ENCODE measurements around the gene FRY. TPM values are rescaled to one million over a fixed set of nuclear protein-coding genes. Genes with fewer than 3 reads are reported as not detected.

FRY gene
- total and polyA plus RNA-seq, 8 donors = 5.6 to 27.9 (median 21.1) TPM

DNA sequence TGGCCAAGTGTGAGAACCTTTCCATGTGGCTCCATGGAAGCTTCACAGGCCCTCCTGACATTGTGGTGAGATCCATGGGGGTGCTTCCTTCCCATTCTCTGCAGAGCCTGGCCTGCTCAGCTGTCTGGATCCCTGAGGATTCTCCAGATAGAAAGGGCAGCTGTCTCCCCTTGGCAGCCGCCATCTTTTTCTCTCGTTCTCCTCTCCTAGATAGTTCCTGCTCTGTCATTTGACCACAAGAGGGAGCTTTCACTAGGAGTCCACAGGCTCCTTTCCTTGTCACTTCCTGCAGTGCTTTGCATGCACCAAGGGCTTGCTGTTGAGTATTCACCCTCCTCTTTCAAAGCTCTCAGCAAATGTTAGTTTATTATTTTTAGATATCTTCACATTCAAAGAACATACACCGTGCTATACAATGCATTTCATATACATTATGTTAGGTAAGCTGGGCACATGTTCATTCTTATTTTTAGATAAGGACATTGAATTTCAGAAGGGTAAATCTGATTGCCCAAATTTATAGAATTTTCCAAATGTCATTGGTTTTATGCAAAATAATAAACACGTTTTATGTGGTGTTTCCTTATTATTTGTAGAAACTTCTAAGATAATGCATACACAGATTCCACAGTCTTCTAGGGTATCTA, 133.2 kb downstream of the FRY start:
- intact Hi-C loops (cut with DNase I) = no loop called here
- Histone ChIP-seq H3K9me3 (no peaks in the 10 kb centered on the region), H3K36me3 (peaks cover 0 to 3% (median 0%) of the 10 kb centered on the region in 3 donors), H3K27ac (no peak overlapping the region), H3K27me3 (no peaks in the 10 kb centered on the region), H3K4me1 (peaks cover 0 to 2% (median 0%) of the 10 kb centered on the region in 3 donors), H3K4me3 (no peak overlapping the region)
- ATAC-seq (peak; percentile 63 to 87 (median 78)), DNase-seq (peak in 1 of 6 donors; percentile 21), FAIRE-seq (no peak)
- TF ChIP-seq, protein P1, sequence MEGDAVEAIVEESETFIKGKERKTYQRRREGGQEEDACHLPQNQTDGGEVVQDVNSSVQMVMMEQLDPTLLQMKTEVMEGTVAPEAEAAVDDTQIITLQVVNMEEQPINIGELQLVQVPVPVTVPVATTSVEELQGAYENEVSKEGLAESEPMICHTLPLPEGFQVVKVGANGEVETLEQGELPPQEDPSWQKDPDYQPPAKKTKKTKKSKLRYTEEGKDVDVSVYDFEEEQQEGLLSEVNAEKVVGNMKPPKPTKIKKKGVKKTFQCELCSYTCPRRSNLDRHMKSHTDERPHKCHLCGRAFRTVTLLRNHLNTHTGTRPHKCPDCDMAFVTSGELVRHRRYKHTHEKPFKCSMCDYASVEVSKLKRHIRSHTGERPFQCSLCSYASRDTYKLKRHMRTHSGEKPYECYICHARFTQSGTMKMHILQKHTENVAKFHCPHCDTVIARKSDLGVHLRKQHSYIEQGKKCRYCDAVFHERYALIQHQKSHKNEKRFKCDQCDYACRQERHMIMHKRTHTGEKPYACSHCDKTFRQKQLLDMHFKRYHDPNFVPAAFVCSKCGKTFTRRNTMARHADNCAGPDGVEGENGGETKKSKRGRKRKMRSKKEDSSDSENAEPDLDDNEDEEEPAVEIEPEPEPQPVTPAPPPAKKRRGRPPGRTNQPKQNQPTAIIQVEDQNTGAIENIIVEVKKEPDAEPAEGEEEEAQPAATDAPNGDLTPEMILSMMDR (IDR thresholded peaks at IDR 0.05) = peak in 1 of 4 donors; percentile 28
- 76 to 81% methylated on average over 4 of the region's 4 CpGs for WGBS, 2 donors

DNA sequence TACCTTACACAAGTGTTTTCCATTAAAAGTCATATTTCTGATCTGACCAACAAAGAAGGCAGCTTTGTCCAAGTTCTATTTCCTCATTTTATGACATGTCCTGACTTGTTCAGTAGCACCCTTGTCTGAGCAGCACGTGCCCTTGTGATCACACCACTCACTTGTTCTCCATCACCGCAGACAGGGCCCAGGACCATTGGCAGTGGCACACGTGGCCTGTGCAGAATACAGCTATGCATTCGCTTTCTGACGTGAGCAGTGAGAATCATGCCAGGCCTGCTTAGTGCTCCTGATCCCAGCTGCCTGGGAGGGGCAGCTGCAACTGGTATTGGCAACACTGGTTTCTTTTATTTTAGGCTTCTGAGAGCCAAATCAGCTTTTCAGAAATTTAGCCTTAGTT, 134.2 kb downstream of the FRY start:
- no peak for DNase-seq
- ATAC-seq = no peak
- Histone ChIP-seq H3K36me3 (peaks cover 0 to 6% (median 0%) of the 10 kb centered on the region in 3 donors), H3K9me3 (no peaks in the 10 kb centered on the region), H3K27me3 (no peaks in the 10 kb centered on the region), H3K4me1 (no peaks in the 10 kb centered on the region), H3K27ac (no peak overlapping the region), H3K4me3 (no peak overlapping the region)
- intact Hi-C loops (cut with DNase I) = no loop called here
- FAIRE-seq = no peak
- TF ChIP-seq, protein P1 (IDR thresholded peaks at IDR 0.05) = no peak
- 92 to 96% methylated on average over 5 of the region's 5 CpGs for WGBS, 2 donors

DNA sequence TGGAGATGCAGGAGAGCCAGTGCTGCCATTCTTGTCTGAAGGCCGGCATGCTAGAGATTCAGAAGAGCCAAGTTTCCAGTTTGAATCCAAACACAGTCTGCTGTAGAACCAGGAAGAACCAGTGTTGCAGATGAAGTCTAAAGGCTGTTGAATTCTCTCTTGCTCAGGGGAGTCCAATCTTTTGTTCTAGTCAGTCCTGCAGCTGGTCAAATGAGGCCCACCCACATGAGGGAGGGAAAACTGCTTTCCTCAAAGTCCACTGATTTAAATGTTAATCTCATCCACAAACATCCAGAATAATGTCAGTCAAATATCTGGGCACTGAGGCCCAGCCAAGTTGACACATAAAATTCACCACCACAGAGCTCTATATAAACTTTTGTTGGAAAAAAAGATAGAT, 136.6 kb downstream of the FRY start:
- Histone ChIP-seq H3K27me3 (no peaks in the 10 kb centered on the region), H3K4me3 (no peak overlapping the region), H3K4me1 (no peaks in the 10 kb centered on the region), H3K36me3 (peaks cover 0 to 6% (median 0%) of the 10 kb centered on the region in 3 donors), H3K27ac (no peak overlapping the region), H3K9me3 (no peaks in the 10 kb centered on the region)
- FAIRE-seq (no peak), DNase-seq (no peak), ATAC-seq (no peak)
- 51 to 58% methylated on average over 1 of the region's 1 CpG for WGBS, 2 donors
- TF ChIP-seq, protein P1 (IDR thresholded peaks at IDR 0.05) = no peak
- intact Hi-C loops (cut with DNase I) = no loop called here

DNA sequence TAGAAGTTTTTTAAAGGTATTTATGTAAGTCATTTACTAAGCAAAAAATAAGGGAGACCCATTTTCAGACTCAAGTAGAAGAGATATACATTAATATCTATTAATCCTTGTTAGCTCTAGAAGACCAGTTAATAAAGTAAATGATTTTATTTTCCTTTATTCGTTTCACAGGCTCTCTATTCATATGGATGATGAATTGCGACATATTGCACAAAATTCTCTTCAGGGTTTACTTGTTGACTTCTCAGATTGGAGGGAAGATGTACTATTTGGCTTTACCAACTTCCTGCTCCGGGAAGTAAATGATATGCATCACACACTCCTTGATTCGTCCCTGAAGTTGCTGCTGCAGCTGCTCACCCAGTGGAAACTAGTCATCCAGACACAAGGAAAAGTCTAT, 139.3 kb downstream of the FRY start:
- DNase-seq (no peak), ATAC-seq (no peak), FAIRE-seq (no peak)
- 95 to 96% methylated on average over 4 of the region's 4 CpGs for WGBS, 2 donors
- Histone ChIP-seq H3K4me1 (no peaks in the 10 kb centered on the region), H3K27ac (no peak overlapping the region), H3K36me3 (peaks cover 0 to 15% (median 0%) of the 10 kb centered on the region in 3 donors), H3K9me3 (no peaks in the 10 kb centered on the region), H3K27me3 (no peaks in the 10 kb centered on the region), H3K4me3 (no peak overlapping the region)
- TF ChIP-seq, protein P1 (IDR thresholded peaks at IDR 0.05) = no peak
- intact Hi-C loops (cut with DNase I) = no loop called here

DNA sequence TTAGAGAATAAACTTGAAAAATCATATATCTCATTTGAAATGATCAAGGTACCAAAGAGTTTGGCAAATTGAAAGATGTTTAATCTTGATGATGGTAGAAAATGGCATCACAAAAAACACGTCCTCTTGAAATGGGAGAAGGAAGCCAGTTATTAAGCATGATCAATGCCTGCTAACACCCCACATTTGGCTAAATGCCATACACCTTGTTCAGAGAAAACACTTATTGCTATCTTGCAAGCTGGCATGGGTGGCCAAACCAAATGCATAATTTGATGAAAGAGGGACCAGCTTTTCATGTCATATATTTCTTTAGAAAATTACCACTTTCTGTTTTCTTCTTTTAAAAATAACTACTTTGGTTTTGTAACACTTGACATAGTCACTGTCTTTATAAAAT, 142.3 kb downstream of the FRY start:
- FAIRE-seq (no peak), ATAC-seq (no peak), DNase-seq (no peak)
- TF ChIP-seq, protein P1 (IDR thresholded peaks at IDR 0.05) = no peak
- H3K9me3 ChIP-seq = no peaks in the 10 kb centered on the region
- no peaks in the 10 kb centered on the region for H3K4me1 ChIP-seq
- H3K27ac ChIP-seq = no peak overlapping the region
- no peaks in the 10 kb centered on the region for H3K27me3 ChIP-seq
- H3K4me3 ChIP-seq = no peak overlapping the region
- H3K36me3 ChIP-seq = peaks cover 0 to 17% (median 0%) of the 10 kb centered on the region in 3 donors
- intact Hi-C loops (cut with DNase I) = no loop called here
- WGBS, 2 donors = 84 to 86% methylated on average over 1 of the region's 1 CpG
